ENCODE results near the gene PCDHGC4. TPM values are rescaled to one million over a fixed set of nuclear protein-coding genes. Genes with fewer than 3 reads are reported as not detected.
A peak's percentile ranks its signal among the peaks of the same experiment; 100 is the strongest.

Gene PCDHGC4
- total and polyA plus RNA-seq, 4 donors, result 20.0 to 91.8 (median 77.8) TPM

DNA sequence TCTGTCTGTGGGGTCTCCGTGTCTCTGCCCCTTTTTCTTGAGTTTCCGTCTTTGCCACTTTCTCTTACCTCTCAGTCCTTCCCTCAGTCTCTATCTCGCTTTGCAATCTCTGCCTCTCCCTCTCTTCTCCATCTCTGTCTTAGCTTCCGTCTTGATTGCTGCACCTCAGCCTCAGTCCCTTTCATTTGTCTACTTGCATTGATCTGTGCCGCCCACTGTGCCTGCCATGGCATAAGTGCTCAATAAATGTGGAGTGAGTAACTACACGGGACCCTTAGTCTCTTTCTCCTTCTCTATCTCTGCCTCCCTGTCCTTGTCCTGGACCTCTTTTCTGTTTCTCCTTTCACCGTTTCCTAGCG, 10.6 kb downstream of the PCDHGC4 start:
- peak overlapping the region; percentile 94 for H3K27ac ChIP-seq (ENCODE audit: low read depth, low read length)
- no peaks in the 10 kb centered on the region for H3K27me3 ChIP-seq (ENCODE audit: control insufficient read depth, insufficient read depth, low read length)
- DNase-seq (ENCODE audit: low read depth in 4 of 6, low spot score in 6 of 6), result peak in 1 of 6 donors; percentile 37
- H3K36me3 ChIP-seq (ENCODE audit: control insufficient read depth, insufficient read depth, low read length), result peaks cover 62% of the 10 kb centered on the region
- no peaks in the 10 kb centered on the region for H3K9me3 ChIP-seq (ENCODE audit: control insufficient read depth, insufficient read depth, low read length)
- WGBS (ENCODE audit: insufficient coverage), result 14% methylated on average over 7 of the region's 8 CpGs
- peak overlapping the region; percentile 26 for H3K4me3 ChIP-seq (ENCODE audit: low read depth, low read length)
- peaks cover 64% of the 10 kb centered on the region for H3K4me1 ChIP-seq (ENCODE audit: control insufficient read depth, insufficient read depth, low read length)

GRCh38 chr5:141496038-141496437, 11.2 kb downstream of the PCDHGC4 start:
- Histone ChIP-seq H3K36me3 (ENCODE audit: control insufficient read depth, insufficient read depth, low read length) (peaks cover 60% of the 10 kb centered on the region), H3K4me1 (ENCODE audit: control insufficient read depth, insufficient read depth, low read length) (peaks cover 58% of the 10 kb centered on the region), H3K4me3 (ENCODE audit: low read depth, low read length) (no peak overlapping the region), H3K9me3 (ENCODE audit: control insufficient read depth, insufficient read depth, low read length) (no peaks in the 10 kb centered on the region), H3K27ac (ENCODE audit: low read depth, low read length) (peak overlapping the region; percentile 94), H3K27me3 (ENCODE audit: control insufficient read depth, insufficient read depth, low read length) (no peaks in the 10 kb centered on the region)
- peak in 2 of 6 donors; percentile 87 to 88 for DNase-seq (ENCODE audit: low read depth in 4 of 6, low spot score in 6 of 6)
- WGBS (ENCODE audit: insufficient coverage), result 24% methylated on average over 3 of the region's 4 CpGs

GRCh38 chr5:141501761-141502160, 16.9 kb downstream of the PCDHGC4 start:
- Histone ChIP-seq H3K27me3 (ENCODE audit: control insufficient read depth, insufficient read depth, low read length) (no peaks in the 10 kb centered on the region), H3K9me3 (ENCODE audit: control insufficient read depth, insufficient read depth, low read length) (no peaks in the 10 kb centered on the region), H3K27ac (ENCODE audit: low read depth, low read length) (no peak overlapping the region), H3K36me3 (ENCODE audit: control insufficient read depth, insufficient read depth, low read length) (peaks cover 77% of the 10 kb centered on the region), H3K4me3 (ENCODE audit: low read depth, low read length) (no peak overlapping the region), H3K4me1 (ENCODE audit: control insufficient read depth, insufficient read depth, low read length) (peaks cover 23% of the 10 kb centered on the region)
- no peak for DNase-seq (ENCODE audit: low read depth in 4 of 6, low spot score in 6 of 6)
- WGBS (ENCODE audit: insufficient coverage), result 35% methylated on average over 5 of the region's 7 CpGs

DNA sequence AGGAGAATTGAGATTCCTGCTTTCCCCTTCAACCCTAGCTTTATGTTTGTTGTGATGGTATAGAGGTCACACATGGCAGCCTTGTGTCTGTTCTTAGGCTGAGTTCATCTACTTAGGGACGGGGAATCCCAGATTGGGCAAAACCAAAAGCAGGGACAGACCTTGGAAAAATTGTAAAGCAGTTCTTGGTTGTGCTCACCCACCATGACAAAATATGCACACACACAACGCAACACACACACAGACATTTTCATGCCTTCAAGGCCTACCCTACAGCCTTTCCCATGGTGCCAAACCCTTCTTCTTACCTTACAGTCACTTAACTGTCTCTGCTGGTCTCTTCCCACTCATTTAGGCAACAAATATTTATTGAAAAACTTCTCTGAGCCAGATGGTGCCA, 18.9 kb downstream of the PCDHGC4 start:
- H3K4me1 ChIP-seq (ENCODE audit: control insufficient read depth, insufficient read depth, low read length), result peaks cover 39% of the 10 kb centered on the region
- 73% methylated on average over 2 of the region's 2 CpGs for WGBS (ENCODE audit: insufficient coverage)
- H3K36me3 ChIP-seq (ENCODE audit: control insufficient read depth, insufficient read depth, low read length), result peaks cover 73% of the 10 kb centered on the region
- no peak overlapping the region for H3K4me3 ChIP-seq (ENCODE audit: low read depth, low read length)
- H3K27ac ChIP-seq (ENCODE audit: low read depth, low read length), result peak overlapping the region; percentile 29
- DNase-seq (ENCODE audit: low read depth in 4 of 6, low spot score in 6 of 6), result no peak
- no peaks in the 10 kb centered on the region for H3K9me3 ChIP-seq (ENCODE audit: control insufficient read depth, insufficient read depth, low read length)
- H3K27me3 ChIP-seq (ENCODE audit: control insufficient read depth, insufficient read depth, low read length), result no peaks in the 10 kb centered on the region

GRCh38 chr5:141504216-141504615, 19.4 kb downstream of the PCDHGC4 start:
- Histone ChIP-seq H3K27ac (ENCODE audit: low read depth, low read length) (peak overlapping the region; percentile 29), H3K27me3 (ENCODE audit: control insufficient read depth, insufficient read depth, low read length) (no peaks in the 10 kb centered on the region), H3K9me3 (ENCODE audit: control insufficient read depth, insufficient read depth, low read length) (no peaks in the 10 kb centered on the region), H3K36me3 (ENCODE audit: control insufficient read depth, insufficient read depth, low read length) (peaks cover 73% of the 10 kb centered on the region), H3K4me1 (ENCODE audit: control insufficient read depth, insufficient read depth, low read length) (peaks cover 44% of the 10 kb centered on the region), H3K4me3 (ENCODE audit: low read depth, low read length) (no peak overlapping the region)
- WGBS (ENCODE audit: insufficient coverage), result 71% methylated on average over 4 of the region's 4 CpGs
- no peak for DNase-seq (ENCODE audit: low read depth in 4 of 6, low spot score in 6 of 6)

GRCh38 chr5:141506381-141507155, 21.7 kb downstream of the PCDHGC4 start:
- Histone ChIP-seq H3K27ac (ENCODE audit: low read depth, low read length) (peak overlapping the region; percentile 95), H3K9me3 (ENCODE audit: control insufficient read depth, insufficient read depth, low read length) (no peaks in the 10 kb centered on the region), H3K36me3 (ENCODE audit: control insufficient read depth, insufficient read depth, low read length) (peaks cover 80% of the 10 kb centered on the region), H3K4me1 (ENCODE audit: control insufficient read depth, insufficient read depth, low read length) (peaks cover 65% of the 10 kb centered on the region), H3K27me3 (ENCODE audit: control insufficient read depth, insufficient read depth, low read length) (no peaks in the 10 kb centered on the region), H3K4me3 (ENCODE audit: low read depth, low read length) (no peak overlapping the region)
- 60% methylated on average over 3 of the region's 8 CpGs for WGBS (ENCODE audit: insufficient coverage)
- no peak for DNase-seq (ENCODE audit: low read depth in 4 of 6, low spot score in 6 of 6)

GRCh38 chr5:141507387-141508091, 22.7 kb downstream of the PCDHGC4 start:
- Histone ChIP-seq H3K9me3 (ENCODE audit: control insufficient read depth, insufficient read depth, low read length) (no peaks in the 10 kb centered on the region), H3K4me1 (ENCODE audit: control insufficient read depth, insufficient read depth, low read length) (peaks cover 69% of the 10 kb centered on the region), H3K4me3 (ENCODE audit: low read depth, low read length) (no peak overlapping the region), H3K36me3 (ENCODE audit: control insufficient read depth, insufficient read depth, low read length) (peaks cover 85% of the 10 kb centered on the region), H3K27ac (ENCODE audit: low read depth, low read length) (peak overlapping the region; percentile 95), H3K27me3 (ENCODE audit: control insufficient read depth, insufficient read depth, low read length) (no peaks in the 10 kb centered on the region)
- peak in 1 of 6 donors; percentile 61 for DNase-seq (ENCODE audit: low read depth in 4 of 6, low spot score in 6 of 6)
- 23% methylated on average over 6 of the region's 11 CpGs for WGBS (ENCODE audit: insufficient coverage)

- H3K9me3 ChIP-seq (ENCODE audit: control insufficient read depth, insufficient read depth, low read length), result no peaks in the 10 kb centered on the region
- H3K27ac ChIP-seq (ENCODE audit: low read depth, low read length), result peak overlapping the region; percentile 95
- H3K27me3 ChIP-seq (ENCODE audit: control insufficient read depth, insufficient read depth, low read length), result no peaks in the 10 kb centered on the region
- peaks cover 79% of the 10 kb centered on the region for H3K36me3 ChIP-seq (ENCODE audit: control insufficient read depth, insufficient read depth, low read length)
- DNase-seq (ENCODE audit: low read depth in 4 of 6, low spot score in 6 of 6), result no peak
- 2% methylated on average over 8 of the region's 9 CpGs for WGBS (ENCODE audit: insufficient coverage)
- H3K4me3 ChIP-seq (ENCODE audit: low read depth, low read length), result no peak overlapping the region
- peaks cover 77% of the 10 kb centered on the region for H3K4me1 ChIP-seq (ENCODE audit: control insufficient read depth, insufficient read depth, low read length)
Measured at GRCh38 chr5:141508440-141508797, 23.6 kb downstream of the PCDHGC4 start.

GRCh38 chr5:141508798-141509611, 24.2 kb downstream of the PCDHGC4 start:
- Histone ChIP-seq H3K36me3 (ENCODE audit: control insufficient read depth, insufficient read depth, low read length) (peaks cover 75% of the 10 kb centered on the region), H3K4me1 (ENCODE audit: control insufficient read depth, insufficient read depth, low read length) (peaks cover 83% of the 10 kb centered on the region), H3K9me3 (ENCODE audit: control insufficient read depth, insufficient read depth, low read length) (no peaks in the 10 kb centered on the region), H3K27ac (ENCODE audit: low read depth, low read length) (peak overlapping the region; percentile 95), H3K27me3 (ENCODE audit: control insufficient read depth, insufficient read depth, low read length) (no peaks in the 10 kb centered on the region), H3K4me3 (ENCODE audit: low read depth, low read length) (peak overlapping the region; percentile 16)
- WGBS (ENCODE audit: insufficient coverage), result 7% methylated on average over 13 of the region's 23 CpGs
- DNase-seq (ENCODE audit: low read depth in 4 of 6, low spot score in 6 of 6), result peak in 4 of 6 donors; percentile 73 to 93 (median 86)

Measured in spinal cord (tissue), 10 donors.